Glutamatergic neuron (in vitro differentiated cells): ENCODE data around the gene NUP98. TPM values are rescaled to one million over a fixed set of nuclear protein-coding genes. Genes with fewer than 3 reads are reported as not detected.

Experiments
- DNase-seq: peaks from one replicate; pipeline ENCODE4 v3.0.0; 2022
- H3K27ac Mint-ChIP-seq: one replicate; pipeline ENCODE4 v1.8.0; 2020; ENCODE audit warnings: mild to moderate bottlenecking, mixed read lengths, inconsistent platforms; ENCODE audit not compliant: unreplicated experiment
- H3K27me3 Mint-ChIP-seq: one replicate; pipeline ENCODE4 v1.8.0; 2020; ENCODE audit warnings: mild to moderate bottlenecking, moderate library complexity, mixed read lengths, inconsistent platforms; ENCODE audit not compliant: unreplicated experiment
- H3K36me3 Mint-ChIP-seq: one replicate; pipeline ENCODE4 v1.8.0; 2020; ENCODE audit warnings: mild to moderate bottlenecking, mixed read lengths, inconsistent platforms; ENCODE audit not compliant: unreplicated experiment
- H3K4me1 Mint-ChIP-seq: one replicate; pipeline ENCODE4 v1.8.0; 2020; ENCODE audit warnings: mild to moderate bottlenecking, low read depth, mixed read lengths, inconsistent platforms; ENCODE audit not compliant: unreplicated experiment
- H3K4me3 Mint-ChIP-seq: one replicate; pipeline ENCODE4 v1.8.0; 2020; ENCODE audit warnings: mild to moderate bottlenecking, mixed read lengths, inconsistent platforms; ENCODE audit not compliant: unreplicated experiment
- H3K9me3 Mint-ChIP-seq: one replicate; pipeline ENCODE4 v1.8.0; 2020; ENCODE audit warnings: mild to moderate bottlenecking, moderate library complexity, mixed read lengths, inconsistent platforms; ENCODE audit not compliant: unreplicated experiment
- CTCF ChIP-seq: fragments of 200-600 bp; sonication (generic); IDR thresholded peaks from one replicate; pipeline ENCODE4 v1.5.0; 2021; ENCODE audit not compliant: partially characterized antibody, unreplicated experiment
- total RNA-seq: library from RNA; stranded (reverse); fragmentation: NEBNext Ultra II Directional; extraction: Animal tissue kit (Norgen Biotek cat#: 25700); gene quantifications from one replicate; pipeline ENCODE4 v1.2.1, GENCODE V29; 2021; ENCODE audit not compliant: unreplicated experiment

Gene NUP98
- total RNA-seq, 1 donor from 2014 or later, result 49.6 TPM

GRCh38 chr11:3637201-3637600 lies 160.2 kb downstream of the NUP98 start:
- Mint-ChIP-seq H3K9me3 (peaks cover 3% of the 10 kb centered on the region), H3K27ac (no peak overlapping the region), H3K4me1 (no peaks in the 10 kb centered on the region), H3K27me3 (peaks cover 9% of the 10 kb centered on the region), H3K36me3 (no peaks in the 10 kb centered on the region), H3K4me3 (no peak overlapping the region)
- no peak for TF ChIP-seq CTCF
- DNase-seq, result no peak

GRCh38 chr11:3635641-3636375 lies 161.5 kb downstream of the NUP98 start:
- no peaks in the 10 kb centered on the region for H3K4me1 Mint-ChIP-seq
- no peak for TF ChIP-seq CTCF
- H3K9me3 Mint-ChIP-seq, result peaks cover 3% of the 10 kb centered on the region
- no peaks in the 10 kb centered on the region for H3K36me3 Mint-ChIP-seq
- no peak for DNase-seq
- peaks cover 6% of the 10 kb centered on the region for H3K27me3 Mint-ChIP-seq
- no peak overlapping the region for H3K4me3 Mint-ChIP-seq
- no peak overlapping the region for H3K27ac Mint-ChIP-seq

DNA sequence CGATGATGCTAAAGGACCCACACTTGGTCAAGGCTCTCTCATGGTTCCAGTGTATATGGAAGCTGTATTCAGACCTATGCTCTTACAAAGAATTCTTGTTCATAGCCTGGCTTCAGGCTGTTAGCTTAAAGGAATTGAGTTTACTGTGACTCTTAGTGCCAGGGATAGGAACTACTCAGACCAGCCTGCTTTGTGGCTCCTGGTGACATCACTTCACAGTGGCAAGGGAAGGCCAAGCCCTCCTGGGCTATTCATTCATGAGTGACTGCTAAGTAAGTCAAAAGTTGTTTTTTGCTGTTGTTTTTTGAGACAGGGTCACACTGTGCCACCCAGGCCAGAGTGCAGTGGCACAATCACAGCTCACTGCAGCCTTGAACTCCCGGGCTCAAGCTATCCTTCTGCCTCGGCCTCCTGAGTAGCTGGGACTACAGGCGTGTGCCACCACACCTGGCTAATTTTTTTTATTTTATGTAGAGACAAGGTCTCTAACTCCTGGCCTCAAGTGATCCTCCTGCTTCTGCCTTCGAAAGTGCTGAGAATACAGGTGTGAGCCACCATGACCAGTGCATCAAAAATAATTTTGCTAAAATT lies 165.2 kb downstream of the NUP98 start:
- H3K4me3 Mint-ChIP-seq, result no peak overlapping the region
- H3K36me3 Mint-ChIP-seq, result peaks cover 5% of the 10 kb centered on the region
- no peak overlapping the region for H3K27ac Mint-ChIP-seq
- DNase-seq, result no peak
- H3K27me3 Mint-ChIP-seq, result peaks cover 4% of the 10 kb centered on the region
- no peaks in the 10 kb centered on the region for H3K4me1 Mint-ChIP-seq
- no peak for TF ChIP-seq CTCF
- H3K9me3 Mint-ChIP-seq, result peaks cover 2% of the 10 kb centered on the region

- Mint-ChIP-seq H3K27ac (no peak overlapping the region), H3K9me3 (peaks cover 3% of the 10 kb centered on the region), H3K27me3 (peaks cover 4% of the 10 kb centered on the region), H3K36me3 (peaks cover 5% of the 10 kb centered on the region), H3K4me1 (no peaks in the 10 kb centered on the region), H3K4me3 (no peak overlapping the region)
- TF ChIP-seq CTCF, result no peak
- no peak for DNase-seq
Observed at GRCh38 chr11:3631331-3631730, 166.0 kb downstream of the NUP98 start.

- no peak overlapping the region for H3K27ac Mint-ChIP-seq
- H3K36me3 Mint-ChIP-seq, result peaks cover 5% of the 10 kb centered on the region
- TF ChIP-seq CTCF, result no peak
- no peaks in the 10 kb centered on the region for H3K27me3 Mint-ChIP-seq
- no peak overlapping the region for H3K4me3 Mint-ChIP-seq
- H3K4me1 Mint-ChIP-seq, result no peaks in the 10 kb centered on the region
- peaks cover 2% of the 10 kb centered on the region for H3K9me3 Mint-ChIP-seq
- no peak for DNase-seq
Observed at GRCh38 chr11:3627291-3627690, 170.1 kb downstream of the NUP98 start.
